Measurements from ENCODE around the gene FAR2.

DNA sequence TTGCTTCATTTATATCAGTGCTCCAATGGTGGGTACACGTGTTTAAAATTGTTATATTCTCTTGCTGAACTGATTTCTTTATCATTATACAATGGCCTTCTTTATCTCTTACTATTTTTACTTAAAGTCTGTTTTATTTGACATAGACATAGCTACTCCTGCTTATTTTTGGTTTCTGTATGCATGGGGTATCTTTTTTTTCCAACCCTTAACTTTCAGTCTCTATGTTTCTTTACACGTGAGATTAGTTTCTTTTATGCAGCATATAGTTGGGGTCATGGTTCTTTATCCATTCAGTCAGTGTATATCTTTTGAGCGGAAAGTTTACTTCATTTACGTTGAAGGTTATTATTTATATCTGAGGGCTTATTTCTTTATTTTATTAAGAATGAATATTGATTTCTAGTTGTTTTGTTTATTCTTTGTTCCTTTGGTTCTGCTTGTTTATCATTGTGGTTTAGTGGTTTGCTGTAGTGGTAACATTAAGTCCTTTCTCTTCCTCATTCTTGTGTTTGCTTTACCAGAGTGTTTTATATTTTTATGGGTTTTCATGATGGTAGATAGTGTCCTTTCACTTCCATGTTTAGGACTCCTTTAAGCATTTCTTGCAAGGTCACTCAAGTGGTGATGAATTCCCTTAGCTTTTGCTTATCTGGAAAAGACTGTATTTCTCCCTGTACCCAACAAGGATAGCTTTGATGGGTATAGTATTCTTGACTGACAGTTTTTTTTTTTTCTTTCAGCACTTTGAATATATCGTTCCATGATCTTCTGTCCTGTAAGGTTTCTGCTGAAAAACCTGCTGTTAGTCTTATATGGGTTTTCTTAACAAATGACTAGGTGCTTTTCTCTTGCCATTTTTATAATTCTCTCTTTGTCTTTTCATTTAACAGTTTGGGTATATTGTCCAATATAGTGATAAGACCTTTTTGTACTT, 38.3 kb upstream of the FAR2 start:
- no peak for TF ChIP-seq EZH2 (IDR thresholded peaks at IDR 0.05; ENCODE audit: insufficient read depth, poor library complexity, severe bottlenecking)
- no peak for TF ChIP-seq EZH2phosphoT487 (IDR thresholded peaks at IDR 0.05; ENCODE audit: insufficient read depth, low read depth)
